CD14-positive monocyte (primary cell): ENCODE data around the gene PRDX5. TPM values are rescaled to one million over a fixed set of nuclear protein-coding genes. Genes with fewer than 3 reads are reported as not detected.
"Not testable (repeated sequence)": the region's sequence is repeated elsewhere in the genome, so short reads cannot be mapped to it uniquely, and the experiment has no call there.

Source experiments
- DNase-seq, 3 donors: peaks; one replicate each; pipeline ENCODE4 v3.0.0-alpha.2; 2011 to 2022
- H2AFZ ChIP-seq: 2 replicates; pipeline ENCODE4 v1.6.0; 2012; ENCODE audit warnings: mild to moderate bottlenecking, low read depth, low read length, inconsistent platforms; ENCODE audit not compliant: insufficient read depth, poor library complexity, severe bottlenecking
- H3K27ac ChIP-seq, 2 donors: 1 replicate in 1 of 2; 2 replicates in 1 of 2; pipeline ENCODE4 v1.5.1; 2012 to 2013; ENCODE audit warnings: low read length in 2 of 2, control low read depth in 1 of 2, inconsistent platforms in 1 of 2, low read depth in 1 of 2, mild to moderate bottlenecking in 1 of 2
- H3K27me3 ChIP-seq, 2 donors: one replicate each; pipeline versions ENCODE4 v1.6.0 to v1.6.1; 2011 to 2013; ENCODE audit warnings: low read length in 2 of 2; ENCODE audit not compliant: control insufficient read depth in 2 of 2, insufficient read depth in 2 of 2
- H3K36me3 ChIP-seq, 2 donors: replicated peaks in 1 of 2; 1 replicate in 1 of 2; 2 replicates in 1 of 2; pipeline versions ENCODE4 v1.5.1 to v1.6.1; 2012 to 2013; ENCODE audit warnings: low read length in 2 of 2, control low read depth in 1 of 2, inconsistent platforms in 1 of 2, mild to moderate bottlenecking in 1 of 2; ENCODE audit not compliant: insufficient read depth in 2 of 2, control insufficient read depth in 1 of 2
- H3K4me1 ChIP-seq, 2 donors: 1 replicate in 1 of 2; 2 replicates in 1 of 2; pipeline versions ENCODE4 v1.5.1 to v1.6.1; 2012 to 2013; ENCODE audit warnings: low read length in 2 of 2, control low read depth in 1 of 2, inconsistent platforms in 1 of 2, mild to moderate bottlenecking in 1 of 2, moderate library complexity in 1 of 2; ENCODE audit not compliant: insufficient read depth in 2 of 2, control insufficient read depth in 1 of 2
- H3K4me2 ChIP-seq: replicated peaks from 2 replicates; pipeline ENCODE3; 2012; ENCODE audit warnings: low read length, moderate library complexity, mild to moderate bottlenecking; ENCODE audit not compliant: poor library complexity, severe bottlenecking; ENCODE audit errors: extremely low read depth
- H3K4me3 ChIP-seq, 3 experiments: fragments of 200-600 bp in 1 of 3; sonication (generic) in 1 of 3; replicated peaks in 1 of 3; 1 replicate in 2 of 3; 2 replicates in 1 of 3; pipeline ENCODE4 v1.5.1; 2011 to 2013; ENCODE audit warnings: low read length in 3 of 3, mild to moderate bottlenecking in 3 of 3, control low read depth in 2 of 3, low read depth in 2 of 3, inconsistent platforms in 1 of 3, moderate library complexity in 1 of 3
- H3K79me2 ChIP-seq: 2 replicates; pipeline ENCODE4 v1.6.0; 2012; ENCODE audit warnings: mild to moderate bottlenecking, control low read depth, inconsistent platforms, low read length, moderate library complexity; ENCODE audit not compliant: insufficient read depth
- H3K9ac ChIP-seq: 2 replicates; pipeline ENCODE4 v1.6.0; 2017; ENCODE audit warnings: low read length, mild to moderate bottlenecking; ENCODE audit not compliant: insufficient read depth, poor library complexity, severe bottlenecking
- H3K9me3 ChIP-seq, 2 donors: replicated peaks in 1 of 2; 1 replicate in 1 of 2; 2 replicates in 1 of 2; pipeline versions ENCODE4 v1.5.1 to v1.6.1; 2012 to 2013; ENCODE audit warnings: low read length in 2 of 2, control low read depth in 1 of 2; ENCODE audit not compliant: control insufficient read depth in 1 of 2, insufficient read depth in 1 of 2
- H4K20me1 ChIP-seq: 2 replicates; pipeline ENCODE4 v1.6.0; 2012; ENCODE audit warnings: mild to moderate bottlenecking, low read length, control low read depth, moderate library complexity; ENCODE audit not compliant: insufficient read depth
- H3K27ac Mint-ChIP-seq, 7 donors: one replicate each; pipeline ENCODE4 v1.8.0; 2020; ENCODE audit warnings: mild to moderate bottlenecking in 7 of 7, mixed read lengths in 7 of 7, moderate library complexity in 6 of 7, inconsistent platforms in 2 of 7
- H3K27me3 Mint-ChIP-seq, 3 donors: one replicate each; pipeline ENCODE4 v1.8.0; 2021 to 2022; ENCODE audit warnings: low read depth in 3 of 3, mild to moderate bottlenecking in 3 of 3, mixed read lengths in 3 of 3, moderate library complexity in 3 of 3, inconsistent platforms in 1 of 3
- H3K36me3 Mint-ChIP-seq, 2 donors: one replicate each; pipeline ENCODE4 v1.8.0; 2020; ENCODE audit warnings: mixed read lengths in 2 of 2, inconsistent platforms in 1 of 2, mild to moderate bottlenecking in 1 of 2
- H3K4me1 Mint-ChIP-seq: one replicate; pipeline ENCODE4 v1.8.0; 2020; ENCODE audit warnings: mild to moderate bottlenecking, mixed read lengths
- H3K4me3 Mint-ChIP-seq, 2 donors: one replicate each; pipeline ENCODE4 v1.8.0; 2020; ENCODE audit warnings: mild to moderate bottlenecking in 2 of 2, mixed read lengths in 2 of 2, moderate library complexity in 1 of 2
- H3K9me3 Mint-ChIP-seq, 7 donors: one replicate each; pipeline ENCODE4 v1.8.0; 2020 to 2022; ENCODE audit warnings: mixed read lengths in 7 of 7, mild to moderate bottlenecking in 6 of 7, moderate library complexity in 6 of 7, inconsistent platforms in 2 of 7
- CTCF ChIP-seq: fragments of 200-600 bp; IDR thresholded peaks from one replicate; pipeline ENCODE4 v1.8.0; 2022; ENCODE audit warnings: antibody characterized with exemption, mild to moderate bottlenecking
- WGBS: methylation state at CpG from one replicate; pipeline ENCODE4 v1.1.5; 2013; ENCODE audit warnings: missing lambda C conversion rate; ENCODE audit not compliant: insufficient coverage; 5-methylcytosine and 5-hydroxymethylcytosine counted together
- intact Hi-C, 2 donors: fragments of 100-400 bp; cut with micrococcal nuclease; formaldehyde crosslinking; loops; one replicate each; pipeline versions ENCODE4 v1.15.0 to v1.15.1; 2023
- polyA plus RNA-seq, 3 donors: library from polyadenylated mRNA; depleted of rRNA in 1 of 3; unstranded in 2 of 3; stranded (reverse) in 1 of 3; fragments of 300-500 nt in 2 of 3; fragments of >200 nt in 1 of 3; fragmentation: Illumina TruSeq in 2 of 3; gene quantifications; 1 replicate in 2 of 3; 2 replicates in 1 of 3; pipeline ENCODE4 v1.2.3, GENCODE V29; 2012 to 2021

PRDX5 gene
- polyA plus RNA-seq, 3 donors: 136 to 318 (median 286) TPM

GRCh38 chr11:64322925-64323260, 5.0 kb downstream of the PRDX5 start:
- H3K27me3 ChIP-seq: no peaks in the 10 kb centered on the region
- H3K27ac ChIP-seq: no peak overlapping the region
- peaks cover 4% of the 10 kb centered on the region for H3K79me2 ChIP-seq
- WGBS: 98% methylated on average over 7 of the region's 7 CpGs
- H2AFZ ChIP-seq: no peak overlapping the region
- intact Hi-C loops: no loop called here
- H3K4me1 Mint-ChIP-seq: peaks cover 15% of the 10 kb centered on the region
- no peak overlapping the region for H3K4me3 ChIP-seq
- H3K36me3 Mint-ChIP-seq: peaks cover 24 to 37% of the 10 kb centered on the region in 2 donors
- H3K9ac ChIP-seq: no peak overlapping the region
- peaks cover 0 to 7% (median 3%) of the 10 kb centered on the region in 7 donors for H3K9me3 Mint-ChIP-seq
- DNase-seq: no peak
- no peak overlapping the region for H3K27ac Mint-ChIP-seq
- peaks cover 12 to 19% of the 10 kb centered on the region in 2 donors for H3K4me1 ChIP-seq
- TF ChIP-seq CTCF: no peak
- H3K9me3 ChIP-seq: no peaks in the 10 kb centered on the region
- peaks cover 0 to 4% (median 0%) of the 10 kb centered on the region in 3 donors for H3K27me3 Mint-ChIP-seq
- no peaks in the 10 kb centered on the region for H4K20me1 ChIP-seq
- H3K36me3 ChIP-seq: peaks cover 19 to 30% of the 10 kb centered on the region in 2 donors
- no peak overlapping the region for H3K4me3 Mint-ChIP-seq
- H3K4me2 ChIP-seq: no peak overlapping the region

GRCh38 chr11:64323373-64323772, 5.5 kb downstream of the PRDX5 start:
- Mint-ChIP-seq H3K27ac (no peak overlapping the region), H3K27me3 (peaks cover 0 to 4% (median 0%) of the 10 kb centered on the region in 3 donors), H3K4me1 (peaks cover 16% of the 10 kb centered on the region), H3K4me3 (no peak overlapping the region), H3K36me3 (peaks cover 24 to 37% of the 10 kb centered on the region in 2 donors), H3K9me3 (peaks cover 0 to 7% (median 3%) of the 10 kb centered on the region in 7 donors)
- Histone ChIP-seq H3K9ac (no peak overlapping the region), H4K20me1 (no peaks in the 10 kb centered on the region), H3K9me3 (no peaks in the 10 kb centered on the region), H3K4me1 (peaks cover 12 to 16% of the 10 kb centered on the region in 2 donors), H3K4me2 (no peak overlapping the region), H3K36me3 (peaks cover 19 to 30% of the 10 kb centered on the region in 2 donors), H3K27ac (no peak overlapping the region), H2AFZ (no peak overlapping the region), H3K79me2 (peaks cover 4% of the 10 kb centered on the region), H3K27me3 (no peaks in the 10 kb centered on the region), H3K4me3 (no peak overlapping the region)
- DNase-seq: no peak
- 90% methylated on average over 1 of the region's 5 CpGs for WGBS
- TF ChIP-seq CTCF: no peak
- intact Hi-C loops: no loop called here

GRCh38 chr11:64323984-64324383, 6.1 kb downstream of the PRDX5 start:
- not testable (repeated sequence) for H3K27ac Mint-ChIP-seq

More at GRCh38 chr11:64323984-64324383, 6.1 kb downstream of the PRDX5 start:
- H4K20me1 ChIP-seq, DNase-seq, H3K9ac ChIP-seq, H3K9me3 Mint-ChIP-seq, H3K4me3 Mint-ChIP-seq, intact Hi-C loops, H3K4me2 ChIP-seq, H2AFZ ChIP-seq, H3K79me2 ChIP-seq, H3K27me3 ChIP-seq, H3K27ac ChIP-seq, H3K4me3 ChIP-seq, H3K4me1 ChIP-seq, H3K9me3 ChIP-seq, H3K27me3 Mint-ChIP-seq: not testable (repeated sequence)
- peaks cover 19 to 30% of the 10 kb centered on the region in 2 donors for H3K36me3 ChIP-seq
- WGBS: 81% methylated on average over 4 of the region's 4 CpGs
- peaks cover 24 to 37% of the 10 kb centered on the region in 2 donors for H3K36me3 Mint-ChIP-seq
- H3K4me1 Mint-ChIP-seq: peaks cover 14% of the 10 kb centered on the region
